ENCODE results near the gene HDHD3. TPM values are rescaled to one million over a fixed set of nuclear protein-coding genes. Genes with fewer than 3 reads are reported as not detected.

HDHD3 gene
- total RNA-seq, 4 donors from 2014 or later = 9.1 to 30.2 (median 22.8) TPM

DNA sequence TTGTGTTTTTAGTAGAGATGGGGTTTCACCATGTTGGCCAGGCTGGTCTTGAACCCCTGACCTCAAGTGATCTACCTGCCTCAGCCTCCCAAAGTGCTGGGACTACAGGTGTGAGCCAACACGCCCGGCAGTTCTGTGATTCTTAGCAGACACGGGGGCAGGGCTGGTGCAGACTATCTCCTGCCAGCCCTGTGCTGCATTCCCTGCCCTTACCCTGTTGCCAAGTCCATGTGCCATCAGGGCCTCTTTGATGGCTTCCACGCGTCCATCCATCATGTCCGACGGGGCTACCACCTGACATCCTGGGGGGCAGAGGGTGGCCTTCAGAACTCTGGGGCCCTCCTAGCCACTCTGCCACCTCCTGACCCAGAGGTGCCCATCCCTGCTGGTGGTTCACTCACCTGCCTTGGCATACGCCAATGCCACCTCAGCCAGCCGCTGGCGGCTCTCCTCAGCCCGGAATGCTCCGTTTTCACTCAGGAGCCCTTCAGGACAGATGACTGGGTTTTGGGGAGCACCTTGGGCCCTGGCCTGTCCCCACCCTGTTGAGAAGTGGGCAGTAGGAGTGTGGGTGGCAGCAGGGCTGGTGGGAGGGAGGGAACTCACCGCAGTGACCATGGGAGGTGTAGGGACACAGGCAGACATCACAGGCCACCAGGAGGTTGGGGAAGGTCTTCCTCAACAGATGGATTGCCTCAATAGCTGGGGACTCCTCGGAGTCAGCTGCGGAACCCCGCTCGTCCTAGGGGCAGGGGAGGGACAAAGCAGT lies 13.6 kb upstream of the HDHD3 start:
- no peaks in the 10 kb centered on the region for H3K4me1 ChIP-seq
- H3K36me3 ChIP-seq = peaks cover 30 to 88% (median 73%) of the 10 kb centered on the region in 4 donors
- no peaks in the 10 kb centered on the region for H3K9me3 ChIP-seq
- no peak for TF ChIP-seq POLR2AphosphoS5 (IDR thresholded peaks at IDR 0.05)
- TF ChIP-seq POLR2A (IDR thresholded peaks at IDR 0.05; ENCODE audit: low read depth) = no peak
- TF ChIP-seq CTCF (IDR thresholded peaks at IDR 0.05) = no peak
- TF ChIP-seq EP300 (IDR thresholded peaks at IDR 0.05) = no peak
- intact Hi-C loops (cut with DNase I) = no loop called here
- H3K4me3 ChIP-seq = no peak overlapping the region
- H3K27ac ChIP-seq (replicated peaks in 1 of 4) = no peak overlapping the region
- H3K27me3 ChIP-seq = no peaks in the 10 kb centered on the region
- peak; percentile 57 for DNase-seq (ENCODE audit: extremely low spot score)
- 97% methylated on average over 11 of the region's 17 CpGs for WGBS

DNA sequence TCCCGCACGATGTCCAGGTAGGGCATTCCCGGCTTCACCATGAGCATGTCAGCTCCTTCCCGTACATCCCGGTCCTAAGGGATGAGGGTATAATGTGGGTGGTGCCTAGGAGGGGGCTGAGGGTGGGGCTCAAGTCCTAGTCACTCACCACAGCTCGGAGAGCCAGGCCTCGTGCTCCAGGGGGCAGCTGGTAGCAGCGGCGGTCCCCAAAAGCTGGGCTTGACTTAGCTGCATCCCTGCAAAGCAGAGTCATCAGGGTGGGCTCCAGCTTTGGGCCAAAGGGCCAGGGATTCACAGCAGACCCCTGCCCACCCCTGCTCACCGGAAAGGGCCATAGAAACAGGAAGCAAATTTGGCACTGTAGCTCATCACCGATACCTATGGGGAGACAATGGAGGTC lies 12.7 kb upstream of the HDHD3 start:
- peaks cover 30 to 80% (median 71%) of the 10 kb centered on the region in 4 donors for H3K36me3 ChIP-seq
- TF ChIP-seq POLR2AphosphoS5 (IDR thresholded peaks at IDR 0.05) (no peak), POLR2A (IDR thresholded peaks at IDR 0.05; ENCODE audit: low read depth) (no peak), CTCF (IDR thresholded peaks at IDR 0.05) (no peak), EP300 (IDR thresholded peaks at IDR 0.05) (no peak)
- DNase-seq (ENCODE audit: extremely low spot score) = no peak

GRCh38 chr9:113388833-113389232 lies 12.0 kb upstream of the HDHD3 start:
- no peak overlapping the region for H3K27ac ChIP-seq (replicated peaks in 1 of 4)
- intact Hi-C loops (cut with DNase I) = no loop called here
- peaks cover 30 to 79% (median 71%) of the 10 kb centered on the region in 4 donors for H3K36me3 ChIP-seq
- peak; percentile 81 for DNase-seq (ENCODE audit: extremely low spot score)
- H3K27me3 ChIP-seq = no peaks in the 10 kb centered on the region
- H3K9me3 ChIP-seq = no peaks in the 10 kb centered on the region
- no peak for TF ChIP-seq POLR2A (IDR thresholded peaks at IDR 0.05; ENCODE audit: low read depth)
- TF ChIP-seq POLR2AphosphoS5 (IDR thresholded peaks at IDR 0.05) = no peak
- no peak for TF ChIP-seq EP300 (IDR thresholded peaks at IDR 0.05)
- no peak for TF ChIP-seq CTCF (IDR thresholded peaks at IDR 0.05)
- no peaks in the 10 kb centered on the region for H3K4me1 ChIP-seq
- no peak overlapping the region for H3K4me3 ChIP-seq
- 92% methylated on average over 12 of the region's 13 CpGs for WGBS

More for the DNA sequence above, 12.7 kb upstream of the HDHD3 start:
- no peak overlapping the region for H3K4me3 ChIP-seq
- no peaks in the 10 kb centered on the region for H3K9me3 ChIP-seq
- intact Hi-C loops (cut with DNase I) = no loop called here
- 93% methylated on average over 8 of the region's 11 CpGs for WGBS
- no peak overlapping the region for H3K27ac ChIP-seq (replicated peaks in 1 of 4)
- H3K27me3 ChIP-seq = no peaks in the 10 kb centered on the region
- no peaks in the 10 kb centered on the region for H3K4me1 ChIP-seq

GRCh38 chr9:113387560-113388230 lies 10.9 kb upstream of the HDHD3 start:
- H3K36me3 ChIP-seq = peaks cover 30 to 69% (median 64%) of the 10 kb centered on the region in 4 donors
- 74% methylated on average over 6 of the region's 9 CpGs for WGBS
- intact Hi-C loops (cut with DNase I) = no loop called here
- no peak for DNase-seq (ENCODE audit: extremely low spot score)
- TF ChIP-seq CTCF (IDR thresholded peaks at IDR 0.05) (no peak), POLR2AphosphoS5 (IDR thresholded peaks at IDR 0.05) (no peak), POLR2A (IDR thresholded peaks at IDR 0.05; ENCODE audit: low read depth) (no peak), EP300 (IDR thresholded peaks at IDR 0.05) (no peak)
- no peak overlapping the region for H3K4me3 ChIP-seq
- H3K9me3 ChIP-seq = no peaks in the 10 kb centered on the region
- H3K27ac ChIP-seq (replicated peaks in 1 of 4) = no peak overlapping the region
- H3K4me1 ChIP-seq = no peaks in the 10 kb centered on the region
- H3K27me3 ChIP-seq = no peaks in the 10 kb centered on the region
